Activated CD4-positive, alpha-beta T cell treated with anti-CD3 and anti-CD28 coated beads for 4 hours (primary cell): ENCODE results near the gene DNTT.

Experiments used
- DNase-seq, 2 donors: peaks; one replicate each; pipeline ENCODE4 v3.0.0-alpha.2; 2020

The DNTT gene

DNA sequence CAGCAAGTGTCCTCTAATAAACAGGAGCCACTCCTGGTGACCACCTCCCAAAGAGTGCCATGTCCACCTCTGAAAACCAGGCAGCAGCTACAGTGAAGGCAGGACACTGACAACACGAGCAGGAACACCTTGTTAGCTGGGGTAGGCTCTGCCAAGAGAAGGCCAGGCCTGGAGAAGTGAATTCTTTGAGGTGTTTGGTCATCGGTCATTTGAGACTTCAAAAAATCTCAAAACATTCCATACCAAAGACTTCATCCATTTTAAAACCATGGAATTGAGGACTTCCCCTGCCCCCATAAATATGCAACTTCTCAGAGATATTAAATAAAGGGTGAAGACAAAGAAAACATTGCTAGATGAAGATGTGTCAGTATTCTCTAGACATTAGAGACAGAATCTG lies 82.9 kb downstream of the DNTT start:
- DNase-seq, result no peak

DNA sequence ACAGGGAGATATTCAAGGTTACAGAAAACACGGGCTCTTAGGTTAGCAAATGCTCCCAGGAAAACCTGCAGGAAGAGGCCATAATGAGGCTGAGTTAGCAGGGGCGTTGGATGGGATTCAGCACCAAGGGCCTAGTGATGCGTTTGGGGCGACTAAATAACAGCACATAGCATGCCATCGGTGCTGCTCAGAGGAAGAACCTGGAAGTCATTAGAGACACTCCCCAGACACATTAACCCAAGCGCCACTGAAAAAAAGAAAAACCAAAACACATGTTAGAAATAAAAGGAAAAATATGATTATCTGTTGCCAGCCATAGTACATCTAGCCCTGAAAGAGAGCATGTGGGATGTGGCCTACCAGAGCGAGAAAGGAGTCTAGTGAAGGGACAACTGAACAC lies 83.4 kb downstream of the DNTT start:
- no peak for DNase-seq
